Liver (tissue), 9 donors: Measurements from ENCODE around the gene OTUD5. TPM values are rescaled to one million over a fixed set of nuclear protein-coding genes. Genes with fewer than 3 reads are reported as not detected.

Source experiments
- DNase-seq: peaks from one replicate; pipeline ENCODE4 v3.0.0-alpha.2; 2017; ENCODE audit warnings: low spot score
- H3K27ac ChIP-seq, 2 donors: one replicate each; pipeline ENCODE4 v1.7.0; 2013; ENCODE audit warnings: inconsistent platforms in 2 of 2, low read length in 2 of 2, control low read depth in 1 of 2, low read depth in 1 of 2, mild to moderate bottlenecking in 1 of 2
- H3K27me3 ChIP-seq, 4 donors: one replicate each; pipeline versions ENCODE4 v1.6.1 to v1.7.0; 2013; ENCODE audit warnings: low read length in 3 of 4, inconsistent platforms in 1 of 4, mild to moderate bottlenecking in 1 of 4, moderate library complexity in 1 of 4; ENCODE audit not compliant: control insufficient read depth in 4 of 4, insufficient read depth in 4 of 4
- H3K36me3 ChIP-seq, 4 donors: one replicate each; pipeline versions ENCODE4 v1.6.1 to v1.7.0; 2013; ENCODE audit warnings: low read length in 3 of 4, mild to moderate bottlenecking in 3 of 4, low read depth in 1 of 4, moderate library complexity in 1 of 4; ENCODE audit not compliant: control insufficient read depth in 4 of 4, insufficient read depth in 3 of 4
- H3K4me1 ChIP-seq, 4 donors: one replicate each; pipeline versions ENCODE4 v1.6.1 to v1.7.0; 2013; ENCODE audit warnings: low read length in 3 of 4, mild to moderate bottlenecking in 3 of 4, moderate library complexity in 1 of 4; ENCODE audit not compliant: control insufficient read depth in 4 of 4, insufficient read depth in 4 of 4
- H3K4me3 ChIP-seq, 3 donors: one replicate each; pipeline versions ENCODE4 v1.6.1 to v1.7.0; 2013; ENCODE audit warnings: low read length in 3 of 3, control low read depth in 1 of 3, low read depth in 1 of 3, mild to moderate bottlenecking in 1 of 3
- H3K9ac ChIP-seq, 2 donors: one replicate each; pipeline ENCODE4 v1.7.0; 2013; ENCODE audit warnings: low read length in 2 of 2, mild to moderate bottlenecking in 2 of 2, moderate library complexity in 2 of 2, control low read depth in 1 of 2, low read depth in 1 of 2
- H3K9me3 ChIP-seq, 4 donors: one replicate each; pipeline versions ENCODE4 v1.6.1 to v1.7.0; 2013; ENCODE audit warnings: low read length in 3 of 4; ENCODE audit not compliant: control insufficient read depth in 4 of 4
- ATF3 ChIP-seq: IDR thresholded peaks from 2 replicates; pipeline ENCODE4 v1.6.1; 2016; ENCODE audit warnings: antibody characterized with exemption
- CTCF ChIP-seq: fragments of 150-350 bp; IDR thresholded peaks from 2 replicates; pipeline ENCODE4 v1.5.1; 2017; ENCODE audit warnings: improper control_type of control experiment, low read depth, low read length; ENCODE audit not compliant: missing input control
- EGR1 ChIP-seq, 2 donors: IDR thresholded peaks; 2 replicates each; pipeline ENCODE4 v1.6.1; 2016 to 2018; ENCODE audit warnings: antibody characterized with exemption in 2 of 2, low read depth in 2 of 2
- FOXA1 ChIP-seq: IDR thresholded peaks from 2 replicates; pipeline ENCODE4 v1.6.1; 2016; ENCODE audit warnings: antibody characterized with exemption
- FOXA2 ChIP-seq: IDR thresholded peaks from 2 replicates; pipeline ENCODE4 v1.6.1; 2016; ENCODE audit warnings: antibody characterized with exemption
- GABPA ChIP-seq, 2 donors: IDR thresholded peaks in 1 of 2; conservative IDR thresholded peaks in 1 of 2; 2 replicates each; pipeline ENCODE4 v1.6.1; 2016; ENCODE audit warnings: antibody characterized with exemption in 2 of 2, mild to moderate bottlenecking in 1 of 2, moderate library complexity in 1 of 2
- HNF4A ChIP-seq, 2 donors: conservative IDR thresholded peaks; 2 replicates each; pipeline ENCODE4 v1.6.1; 2016; ENCODE audit warnings: antibody characterized with exemption in 2 of 2, mild to moderate bottlenecking in 2 of 2
- HNF4G ChIP-seq: IDR thresholded peaks from 2 replicates; pipeline ENCODE4 v1.6.1; 2016; ENCODE audit warnings: antibody characterized with exemption
- JUND ChIP-seq, 2 donors: IDR thresholded peaks; 2 replicates each; pipeline ENCODE4 v1.6.1; 2016; ENCODE audit warnings: antibody characterized with exemption in 2 of 2
- MAX ChIP-seq: IDR thresholded peaks from 2 replicates; pipeline ENCODE4 v1.6.1; 2016; ENCODE audit warnings: antibody characterized with exemption
- NR2F2 ChIP-seq: IDR thresholded peaks from 2 replicates; pipeline ENCODE4 v1.6.1; 2016; ENCODE audit warnings: antibody characterized with exemption
- RAD21 ChIP-seq, 2 donors: IDR thresholded peaks; 2 replicates each; pipeline ENCODE4 v1.6.1; 2016; ENCODE audit warnings: antibody characterized with exemption in 2 of 2, mild to moderate bottlenecking in 2 of 2
- REST ChIP-seq: IDR thresholded peaks from 2 replicates; pipeline ENCODE4 v1.6.1; 2016; ENCODE audit warnings: antibody characterized with exemption, mild to moderate bottlenecking
- RXRA ChIP-seq, 2 donors: IDR thresholded peaks; 2 replicates each; pipeline ENCODE4 v1.6.1; 2017 to 2018; ENCODE audit warnings: antibody characterized with exemption in 2 of 2, mild to moderate bottlenecking in 1 of 2
- SP1 ChIP-seq: IDR thresholded peaks from 2 replicates; pipeline ENCODE4 v1.6.1; 2018; ENCODE audit warnings: antibody characterized with exemption, mild to moderate bottlenecking
- TAF1 ChIP-seq: conservative IDR thresholded peaks from 2 replicates; pipeline ENCODE4 v1.6.1; 2016; ENCODE audit warnings: antibody characterized with exemption, mild to moderate bottlenecking
- YY1 ChIP-seq: IDR thresholded peaks from 2 replicates; pipeline ENCODE4 v1.6.1; 2016; ENCODE audit warnings: antibody characterized with exemption, mild to moderate bottlenecking
- ZBTB33 ChIP-seq: IDR thresholded peaks from 2 replicates; pipeline ENCODE4 v1.6.1; 2016; ENCODE audit warnings: antibody characterized with exemption
- WGBS: extraction: QIAGEN DNeasy Blood & Tissue Kit; methylation state at CpG from one replicate; pipeline ENCODE4 v1.1.7; 2013; 5-methylcytosine and 5-hydroxymethylcytosine counted together
- polyA plus RNA-seq, 2 donors: library from polyadenylated mRNA; stranded (reverse) in 1 of 2; unstranded in 1 of 2; fragments of 200-250 nt in 1 of 2; fragments of >200 nt in 1 of 2; fragmentation: Nextera tagmentation in 1 of 2; extraction: Ambion mirVana in 1 of 2; gene quantifications; one replicate each; pipeline versions ENCODE4 v1.2.1 to v1.2.3, GENCODE V29; 2013 to 2015
- total RNA-seq, 2 donors: library from RNA; depleted of rRNA; stranded (reverse); fragments of >200 nt; gene quantifications; one replicate each; pipeline ENCODE4 v1.2.3, GENCODE V29; 2014
- donor health status: healthy.
- donor health status: healthy.
- donor health status: healthy.
- donor health status: healthy.
- donor health status: healthy.

OTUD5 gene
- total and polyA plus RNA-seq, 4 donors, result 9.3 to 29.3 (median 17.9) TPM

GRCh38 chrX:49002091-49002935 is 44.9 kb upstream of the OTUD5 start, which contains the start of gene GRIPAP1:
TSS of gene GRIPAP1 (minus strand) at chrX:49002264. CDS start at chrX:49002229, 35 bp downstream.
- H3K27me3 ChIP-seq, result no peaks in the 10 kb centered on the region
- DNase-seq, result peak; percentile 83
- H3K9me3 ChIP-seq, result no peaks in the 10 kb centered on the region
- H3K4me1 ChIP-seq, result peaks cover 1 to 8% (median 5%) of the 10 kb centered on the region in 4 donors
- peak within 1 kb of the TSS; percentile 74 for H3K27ac ChIP-seq
- TF ChIP-seq ZBTB33 (no peak), ATF3 (no peak), CTCF (no peak), FOXA1 (no peak), EGR1 (IDR thresholded peaks at IDR 0.05; ENCODE audit: low read depth in 2 of 2) (peak in 1 of 2 donors; percentile 8), YY1 (peak; percentile 94), FOXA2 (no peak), SP1 (peak; percentile 30), HNF4A (conservative IDR thresholded peaks at IDR 0.05) (no peak), HNF4G (no peak), TAF1 (peak; percentile 79), MAX (peak; percentile 18), NR2F2 (no peak), REST (no peak), JUND (IDR thresholded peaks at IDR 0.05) (no peak), RXRA (IDR thresholded peaks at IDR 0.05) (peak in 1 of 2 donors; percentile 10), GABPA (IDR thresholded peaks at IDR 0.05 in 1 of 2, conservative IDR thresholded peaks at IDR 0.05 in 1 of 2) (peak in 1 of 2 donors; percentile 28), RAD21 (IDR thresholded peaks at IDR 0.05) (no peak)
- 1% methylated on average over 38 of the region's 38 CpGs for WGBS
- peaks cover 3 to 6% (median 4%) of the 10 kb centered on the region in 4 donors for H3K36me3 ChIP-seq
- H3K9ac ChIP-seq, result peak within 1 kb of the TSS; percentile 58 to 93
- peak within 1 kb of the TSS; percentile 58 to 97 (median 71) for H3K4me3 ChIP-seq
